WTC11 (cell line): Measurements from ENCODE around the gene TNFRSF1B. TPM values are rescaled to one million over a fixed set of nuclear protein-coding genes. Genes with fewer than 3 reads are reported as not detected.

ENCODE experiments used
- ATAC-seq: fragments of 200-7000 bp; cut with Tn5 transposase; 2 replicates; pipeline ENCODE4 v1.10.0; 2021; ENCODE audit warnings: mild to moderate bottlenecking, moderate library complexity
- CTCF ChIA-PET: fragments of 300-600 bp; sonication (Branson Sonifier 250); formaldehyde crosslinking; loops from one replicate; lab custom pipeline; 2021; ENCODE audit warnings: antibody characterized with exemption; lab: Charles Lee
- POLR2A ChIA-PET: fragments of 350-600 bp; sonication (Branson Sonifier 250); formaldehyde crosslinking; loops from one replicate; lab custom pipeline; 2021; ENCODE audit warnings: antibody characterized with exemption; lab: Charles Lee
- DNase-seq: peaks from one replicate; pipeline ENCODE4 v3.0.0; 2021; ENCODE audit warnings: low spot score
- H3K27ac Mint-ChIP-seq: 2 replicates; pipeline ENCODE4 v1.8.0; 2021; ENCODE audit warnings: mixed read lengths
- H3K27me3 Mint-ChIP-seq: 2 replicates; pipeline ENCODE4 v1.8.0; 2021; ENCODE audit warnings: low read depth, mild to moderate bottlenecking, moderate library complexity, mixed read lengths
- H3K36me3 Mint-ChIP-seq: 2 replicates; pipeline ENCODE4 v1.8.0; 2021; ENCODE audit warnings: mixed read lengths
- H3K4me1 Mint-ChIP-seq: 2 replicates; pipeline ENCODE4 v1.8.0; 2022; ENCODE audit warnings: mixed read lengths
- H3K4me3 Mint-ChIP-seq: 2 replicates; pipeline ENCODE4 v1.8.0; 2021; ENCODE audit warnings: mild to moderate bottlenecking, moderate library complexity, mixed read lengths
- H3K9me3 Mint-ChIP-seq: 2 replicates; pipeline ENCODE4 v1.8.0; 2021; ENCODE audit warnings: mixed read lengths
- AFF4 ChIP-seq: sonication (generic); formaldehyde crosslinking; IDR thresholded peaks from 2 replicates; pipeline ENCODE4 v1.8.1; 2023; ENCODE audit warnings: mild to moderate bottlenecking, missing genetic modification reagents, borderline replicate concordance
- AR ChIP-seq: fragments of 250-450 bp; sonication (Bioruptor Pico); IDR thresholded peaks from 2 replicates; pipeline ENCODE4 v1.9.0; 2021; ENCODE audit warnings: mild to moderate bottlenecking
- ATF1 ChIP-seq: sonication (generic); formaldehyde crosslinking; IDR thresholded peaks from 2 replicates; pipeline ENCODE4 v1.8.1; 2023; ENCODE audit warnings: mild to moderate bottlenecking, moderate library complexity, missing genetic modification reagents
- ATF6 ChIP-seq: sonication (generic); formaldehyde crosslinking; IDR thresholded peaks from 2 replicates; pipeline ENCODE4 v1.8.1; 2023; ENCODE audit warnings: mild to moderate bottlenecking, missing genetic modification reagents
- CDX4 ChIP-seq: fragments of 250-450 bp; sonication (Bioruptor Pico); IDR thresholded peaks from 2 replicates; pipeline ENCODE4 v1.9.0; 2021; ENCODE audit warnings: moderate library complexity, mild to moderate bottlenecking, inconsistent platforms, borderline replicate concordance
- CREM ChIP-seq: sonication (generic); formaldehyde crosslinking; IDR thresholded peaks from 2 replicates; pipeline ENCODE4 v1.8.1; 2022; ENCODE audit warnings: mild to moderate bottlenecking, missing genetic modification reagents, moderate library complexity
- GABPB1 ChIP-seq: sonication (generic); formaldehyde crosslinking; IDR thresholded peaks from 2 replicates; pipeline ENCODE4 v1.8.1; 2023; ENCODE audit warnings: mild to moderate bottlenecking, missing genetic modification reagents
- HMGA2 ChIP-seq: fragments of 250-450 bp; sonication (Bioruptor Pico); IDR thresholded peaks from 2 replicates; pipeline ENCODE4 v1.4.0; 2021; ENCODE audit warnings: mild to moderate bottlenecking, moderate library complexity
- MXD4 ChIP-seq: fragments of 250-450 bp; sonication (Bioruptor Pico); IDR thresholded peaks from 2 replicates; pipeline ENCODE4 v1.8.0; 2021; ENCODE audit warnings: mild to moderate bottlenecking, moderate library complexity, borderline replicate concordance
- NFATC4 ChIP-seq: fragments of 250-450 bp; sonication (Bioruptor Pico); IDR thresholded peaks from 2 replicates; pipeline ENCODE4 v1.9.0; 2021; ENCODE audit warnings: mild to moderate bottlenecking
- NR1H2 ChIP-seq: sonication (generic); formaldehyde crosslinking; IDR thresholded peaks from 2 replicates; pipeline ENCODE4 v1.9.0; 2021; ENCODE audit warnings: mild to moderate bottlenecking, moderate library complexity, missing genetic modification reagents
- NR2C2 ChIP-seq: sonication (generic); formaldehyde crosslinking; IDR thresholded peaks from 2 replicates; pipeline ENCODE4 v1.8.0; 2022; ENCODE audit warnings: mild to moderate bottlenecking, missing genetic modification reagents
- NR3C1 ChIP-seq: sonication (generic); formaldehyde crosslinking; conservative IDR thresholded peaks from 2 replicates; pipeline ENCODE4 v1.8.1; 2023; ENCODE audit warnings: low read depth, mild to moderate bottlenecking, missing genetic modification reagents
- TEAD4 ChIP-seq: sonication (generic); formaldehyde crosslinking; IDR thresholded peaks from 2 replicates; pipeline ENCODE4 v1.8.0; 2022; ENCODE audit warnings: mild to moderate bottlenecking, missing genetic modification reagents
- ZMAT4 ChIP-seq: fragments of 250-450 bp; sonication (Bioruptor Pico); IDR thresholded peaks from 2 replicates; pipeline ENCODE4 v1.9.0; 2021; ENCODE audit warnings: mild to moderate bottlenecking
- ZNF121 ChIP-seq: sonication (generic); formaldehyde crosslinking; IDR thresholded peaks from 2 replicates; pipeline ENCODE4 v1.8.0; 2023; ENCODE audit warnings: missing genetic modification reagents
- ZNF138 ChIP-seq: sonication (generic); formaldehyde crosslinking; conservative IDR thresholded peaks from 2 replicates; pipeline ENCODE4 v1.8.1; 2022; ENCODE audit warnings: mild to moderate bottlenecking, moderate library complexity, missing genetic modification reagents
- ZNF317 ChIP-seq: sonication (generic); formaldehyde crosslinking; IDR thresholded peaks from 2 replicates; pipeline ENCODE4 v1.8.1; 2023; ENCODE audit warnings: low read depth, mild to moderate bottlenecking, moderate library complexity, missing genetic modification reagents, borderline replicate concordance
- total RNA-seq: library from RNA; stranded (reverse); gene quantifications from 3 replicates; pipeline ENCODE4 v1.2.3, GENCODE V29; 2021

TNFRSF1B gene
- total RNA-seq, 1 experiment from 2014 or later, result 2.7 TPM

GRCh38 chr1:12130466-12131130, 36.2 kb upstream of the TNFRSF1B start:
- Mint-ChIP-seq H3K4me1 (no peaks in the 10 kb centered on the region), H3K9me3 (no peaks in the 10 kb centered on the region), H3K4me3 (no peak overlapping the region), H3K27ac (no peak overlapping the region), H3K27me3 (no peaks in the 10 kb centered on the region), H3K36me3 (no peaks in the 10 kb centered on the region; the same call in 1 of the 2 replicates)
- DNase-seq (no peak), ATAC-seq (no peak)
- ChIA-PET POLR2A (no interaction called here), CTCF (no interaction called here)
- no peak for TF ChIP-seq NR3C1 (CRISPR knock-in tag)
- TF ChIP-seq NR2C2 (CRISPR knock-in tag), result no peak
- TF ChIP-seq ZNF121 (CRISPR knock-in tag), result no peak
- TF ChIP-seq HMGA2 (CRISPR knock-in tag), result no peak
- no peak for TF ChIP-seq ATF6 (CRISPR knock-in tag)
- TF ChIP-seq NFATC4 (CRISPR knock-in tag), result no peak

- DNase-seq, result no peak
- Mint-ChIP-seq H3K36me3 (no peaks in the 10 kb centered on the region; the same call in 1 of the 2 replicates), H3K4me3 (no peak overlapping the region)
- TF ChIP-seq AR (no peak), ATF1 (no peak), MXD4 (CRISPR knock-in tag) (no peak), CDX4 (no peak), AFF4 (no peak), CREM (CRISPR knock-in tag) (no peak)
- TF ChIP-seq, all 79 proteins: peak for 0
- POLR2A ChIA-PET, result no interaction called here
- no peaks in the 10 kb centered on the region for H3K4me1 Mint-ChIP-seq
- CTCF ChIA-PET, result no interaction called here
- H3K9me3 Mint-ChIP-seq, result no peaks in the 10 kb centered on the region
- H3K27ac Mint-ChIP-seq, result no peak overlapping the region
- no peak for ATAC-seq
- H3K27me3 Mint-ChIP-seq, result no peaks in the 10 kb centered on the region
These were observed 34.7 kb upstream of the TNFRSF1B start for GRCh38 chr1:12132078-12132477.

GRCh38 chr1:12134716-12135115, 32.1 kb upstream of the TNFRSF1B start:
- H3K27me3 Mint-ChIP-seq, result no peaks in the 10 kb centered on the region
- CTCF ChIA-PET, result interaction anchor here (1.0 to 1.1 kb wide), 2 partner anchors 10 to 11 kb away, joined by 4 to 9 read pairs; no protein-coding TSS in a partner anchor
- POLR2A ChIA-PET, result no interaction called here
- H3K36me3 Mint-ChIP-seq, result no peaks in the 10 kb centered on the region; the same call in 1 of the 2 replicates
- DNase-seq, result no peak
- ATAC-seq, result no peak
- H3K9me3 Mint-ChIP-seq, result no peaks in the 10 kb centered on the region
- TF ChIP-seq GABPB1, result no peak
- TF ChIP-seq ZNF138 (CRISPR knock-in tag), result no peak
- TF ChIP-seq ZNF317, result no peak
- TF ChIP-seq NR1H2 (CRISPR knock-in tag), result no peak
- no peak for TF ChIP-seq CDX4
- TF ChIP-seq ZMAT4 (CRISPR knock-in tag), result no peak
- no peak for TF ChIP-seq TEAD4
- H3K27ac Mint-ChIP-seq, result no peak overlapping the region; the same call in 1 of the 2 replicates
- H3K4me1 Mint-ChIP-seq, result no peaks in the 10 kb centered on the region
- no peak overlapping the region for H3K4me3 Mint-ChIP-seq
